Panc1 (cell line): ENCODE measurements around the gene C17orf75. TPM values are rescaled to one million over a fixed set of nuclear protein-coding genes. Genes with fewer than 3 reads are reported as not detected.

Experiments
- ATAC-seq: fragments of 200-7000 bp; cut with Tn5 transposase; 2 replicates; pipeline ENCODE4 v1.9.1; 2020; ENCODE audit warnings: mild to moderate bottlenecking, moderate library complexity
- BruUV-seq: library from RNA; stranded (reverse); fragments of 400-500 nt; replicated peaks from 2 replicates; lab custom pipeline; 2021; lab: Mats Ljungman, UMichigan
- CTCF ChIA-PET: fragments of 300-600 bp; sonication (Branson Sonifier 250); formaldehyde crosslinking; loops from one replicate; lab custom pipeline; 2022; ENCODE audit warnings: antibody characterized with exemption; lab: Charles Lee
- POLR2A ChIA-PET: fragments of 300-600 bp; sonication (Branson Sonifier 250); formaldehyde crosslinking; loops from one replicate; lab custom pipeline; 2022; ENCODE audit warnings: antibody characterized with exemption; lab: Charles Lee
- DNase-seq: peaks from one replicate; pipeline ENCODE4 v3.0.0-alpha.2; 2010; ENCODE audit warnings: low read depth, low spot score
- H3K27ac ChIP-seq: 2 replicates; pipeline ENCODE4 v1.5.1; 2011; ENCODE audit warnings: mild to moderate bottlenecking, low read length, inconsistent platforms
- H3K27me3 ChIP-seq: fragments of 200-500 bp; sonication (Bioruptor generic); 2 replicates; pipeline ENCODE4 v1.6.0; 2014; ENCODE audit warnings: low read length, inconsistent platforms; ENCODE audit not compliant: control insufficient read depth, insufficient read depth
- H3K36me3 ChIP-seq: fragments of 200-500 bp; sonication (Bioruptor generic); 2 replicates; pipeline ENCODE4 v1.5.1; 2014; ENCODE audit warnings: inconsistent platforms, mild to moderate bottlenecking, low read length, moderate library complexity; ENCODE audit not compliant: control insufficient read depth, insufficient read depth
- H3K4me1 ChIP-seq: 2 replicates; pipeline ENCODE4 v1.5.1; 2011; ENCODE audit warnings: inconsistent platforms, mild to moderate bottlenecking, low read length, moderate library complexity; ENCODE audit not compliant: control insufficient read depth, insufficient read depth
- H3K4me3 ChIP-seq, 2 experiments: 2 replicates each; pipeline ENCODE4 v1.5.1; 2011 to 2012; ENCODE audit warnings: low read depth in 2 of 2, low read length in 2 of 2, mild to moderate bottlenecking in 2 of 2, inconsistent platforms in 1 of 2, moderate library complexity in 1 of 2
- H3K9me3 ChIP-seq: fragments of 200-500 bp; sonication (Bioruptor generic); 2 replicates; pipeline ENCODE4 v1.5.1; 2014; ENCODE audit warnings: low read depth, mild to moderate bottlenecking, inconsistent platforms, low read length, moderate library complexity; ENCODE audit not compliant: control insufficient read depth, insufficient read depth
- POLR2AphosphoS5 ChIP-seq: IDR thresholded peaks from 2 replicates; pipeline ENCODE4 v1.6.1; 2012; ENCODE audit warnings: mild to moderate bottlenecking, low read depth, low read length, moderate library complexity
- SIN3A ChIP-seq: IDR thresholded peaks from 2 replicates; pipeline ENCODE4 v1.6.1; 2012; ENCODE audit warnings: low read depth, mild to moderate bottlenecking, low read length, moderate library complexity, borderline replicate concordance; ENCODE audit not compliant: insufficient read depth
- TCF7L2 ChIP-seq: IDR thresholded peaks from 2 replicates; pipeline ENCODE4 v1.6.1; 2011; ENCODE audit warnings: mild to moderate bottlenecking, low read depth, low read length, inconsistent platforms
- in situ Hi-C: cut with HindIII; loops from 2 replicates; pipeline ENCODE4 v1.10.0; 2016; ENCODE audit warnings: low sequenced_read_pairs, low pct_unique_long_range_greater_than_20kb
- intact Hi-C: fragments of 100-400 bp; cut with micrococcal nuclease; formaldehyde crosslinking; loops from one replicate; pipeline ENCODE4 v1.10.0; 2022; ENCODE audit not compliant: unreplicated experiment
- total RNA-seq: library from RNA; stranded (reverse); gene quantifications from one replicate; pipeline ENCODE4 v1.2.1, GENCODE V29; 2021; ENCODE audit not compliant: unreplicated experiment
- TF ChIP-seq, protein P1 (sequence below): fragments of 450-650 bp; IDR thresholded peaks from 2 replicates; pipeline ENCODE4 v1.5.1; 2017; ENCODE audit warnings: mild to moderate bottlenecking
- TF ChIP-seq, protein P2 (sequence below), 2 experiments: IDR thresholded peaks; 2 replicates each; pipeline ENCODE4 v1.6.1; 2011 to 2012; ENCODE audit warnings: low read depth in 2 of 2, control low read depth in 1 of 2, low read length in 1 of 2, mild to moderate bottlenecking in 1 of 2, moderate library complexity in 1 of 2; ENCODE audit not compliant: insufficient read depth in 1 of 2

The C17orf75 gene
- total RNA-seq, 1 experiment from 2014 or later = 31.6 TPM

DNA sequence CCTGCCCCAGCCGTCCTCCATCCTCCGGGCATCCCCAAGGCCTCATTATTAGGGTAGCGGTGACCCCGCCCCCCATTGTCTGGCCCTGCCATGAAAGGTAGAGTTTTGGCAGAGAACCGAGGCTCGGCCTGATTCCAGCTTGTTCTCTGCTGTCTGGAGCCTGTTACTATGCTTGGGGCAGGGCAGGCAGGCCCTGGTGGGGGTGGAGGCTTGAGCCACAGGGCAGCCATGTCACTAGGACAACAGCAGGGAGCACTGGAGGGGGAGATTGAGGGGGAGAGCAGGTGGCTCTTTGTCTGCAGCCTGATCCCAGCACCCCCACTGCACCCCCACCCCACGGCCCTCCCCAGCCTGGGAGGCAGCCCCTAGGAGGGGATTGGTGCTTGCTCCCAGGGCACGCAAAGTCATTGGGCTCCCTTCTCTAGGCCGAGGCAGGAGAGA lies 60.9 kb downstream of the C17orf75 start:
- POLR2A ChIA-PET = no interaction called here
- no peaks in the 10 kb centered on the region for H3K27me3 ChIP-seq
- H3K4me1 ChIP-seq = 0 out of 2 replicates have a peak, but pooled peaks cover 3% of the 10 kb centered on the region
- no peak for TF ChIP-seq TCF7L2
- no peak for TF ChIP-seq SIN3A
- TF ChIP-seq, protein P1, sequence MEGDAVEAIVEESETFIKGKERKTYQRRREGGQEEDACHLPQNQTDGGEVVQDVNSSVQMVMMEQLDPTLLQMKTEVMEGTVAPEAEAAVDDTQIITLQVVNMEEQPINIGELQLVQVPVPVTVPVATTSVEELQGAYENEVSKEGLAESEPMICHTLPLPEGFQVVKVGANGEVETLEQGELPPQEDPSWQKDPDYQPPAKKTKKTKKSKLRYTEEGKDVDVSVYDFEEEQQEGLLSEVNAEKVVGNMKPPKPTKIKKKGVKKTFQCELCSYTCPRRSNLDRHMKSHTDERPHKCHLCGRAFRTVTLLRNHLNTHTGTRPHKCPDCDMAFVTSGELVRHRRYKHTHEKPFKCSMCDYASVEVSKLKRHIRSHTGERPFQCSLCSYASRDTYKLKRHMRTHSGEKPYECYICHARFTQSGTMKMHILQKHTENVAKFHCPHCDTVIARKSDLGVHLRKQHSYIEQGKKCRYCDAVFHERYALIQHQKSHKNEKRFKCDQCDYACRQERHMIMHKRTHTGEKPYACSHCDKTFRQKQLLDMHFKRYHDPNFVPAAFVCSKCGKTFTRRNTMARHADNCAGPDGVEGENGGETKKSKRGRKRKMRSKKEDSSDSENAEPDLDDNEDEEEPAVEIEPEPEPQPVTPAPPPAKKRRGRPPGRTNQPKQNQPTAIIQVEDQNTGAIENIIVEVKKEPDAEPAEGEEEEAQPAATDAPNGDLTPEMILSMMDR = no peak
- no peak for TF ChIP-seq POLR2AphosphoS5
- TF ChIP-seq, protein P2, sequence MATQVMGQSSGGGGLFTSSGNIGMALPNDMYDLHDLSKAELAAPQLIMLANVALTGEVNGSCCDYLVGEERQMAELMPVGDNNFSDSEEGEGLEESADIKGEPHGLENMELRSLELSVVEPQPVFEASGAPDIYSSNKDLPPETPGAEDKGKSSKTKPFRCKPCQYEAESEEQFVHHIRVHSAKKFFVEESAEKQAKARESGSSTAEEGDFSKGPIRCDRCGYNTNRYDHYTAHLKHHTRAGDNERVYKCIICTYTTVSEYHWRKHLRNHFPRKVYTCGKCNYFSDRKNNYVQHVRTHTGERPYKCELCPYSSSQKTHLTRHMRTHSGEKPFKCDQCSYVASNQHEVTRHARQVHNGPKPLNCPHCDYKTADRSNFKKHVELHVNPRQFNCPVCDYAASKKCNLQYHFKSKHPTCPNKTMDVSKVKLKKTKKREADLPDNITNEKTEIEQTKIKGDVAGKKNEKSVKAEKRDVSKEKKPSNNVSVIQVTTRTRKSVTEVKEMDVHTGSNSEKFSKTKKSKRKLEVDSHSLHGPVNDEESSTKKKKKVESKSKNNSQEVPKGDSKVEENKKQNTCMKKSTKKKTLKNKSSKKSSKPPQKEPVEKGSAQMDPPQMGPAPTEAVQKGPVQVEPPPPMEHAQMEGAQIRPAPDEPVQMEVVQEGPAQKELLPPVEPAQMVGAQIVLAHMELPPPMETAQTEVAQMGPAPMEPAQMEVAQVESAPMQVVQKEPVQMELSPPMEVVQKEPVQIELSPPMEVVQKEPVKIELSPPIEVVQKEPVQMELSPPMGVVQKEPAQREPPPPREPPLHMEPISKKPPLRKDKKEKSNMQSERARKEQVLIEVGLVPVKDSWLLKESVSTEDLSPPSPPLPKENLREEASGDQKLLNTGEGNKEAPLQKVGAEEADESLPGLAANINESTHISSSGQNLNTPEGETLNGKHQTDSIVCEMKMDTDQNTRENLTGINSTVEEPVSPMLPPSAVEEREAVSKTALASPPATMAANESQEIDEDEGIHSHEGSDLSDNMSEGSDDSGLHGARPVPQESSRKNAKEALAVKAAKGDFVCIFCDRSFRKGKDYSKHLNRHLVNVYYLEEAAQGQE (IDR thresholded peaks at IDR 0.05; ENCODE audit: insufficient read depth in 1 of 2, low read depth in 2 of 2, low read length in 1 of 2) = no peak
- DNase-seq (no peak), ATAC-seq (no peak)
- CTCF ChIA-PET = no interaction called here
- no peaks in the 10 kb centered on the region for H3K36me3 ChIP-seq
- in situ Hi-C loops (no loop called here), intact Hi-C loops (no loop called here)
- no TSS peak for BruUV-seq
- no peaks in the 10 kb centered on the region for H3K9me3 ChIP-seq
- H3K4me3 ChIP-seq = no peak overlapping the region
- no peak overlapping the region for H3K27ac ChIP-seq

DNA sequence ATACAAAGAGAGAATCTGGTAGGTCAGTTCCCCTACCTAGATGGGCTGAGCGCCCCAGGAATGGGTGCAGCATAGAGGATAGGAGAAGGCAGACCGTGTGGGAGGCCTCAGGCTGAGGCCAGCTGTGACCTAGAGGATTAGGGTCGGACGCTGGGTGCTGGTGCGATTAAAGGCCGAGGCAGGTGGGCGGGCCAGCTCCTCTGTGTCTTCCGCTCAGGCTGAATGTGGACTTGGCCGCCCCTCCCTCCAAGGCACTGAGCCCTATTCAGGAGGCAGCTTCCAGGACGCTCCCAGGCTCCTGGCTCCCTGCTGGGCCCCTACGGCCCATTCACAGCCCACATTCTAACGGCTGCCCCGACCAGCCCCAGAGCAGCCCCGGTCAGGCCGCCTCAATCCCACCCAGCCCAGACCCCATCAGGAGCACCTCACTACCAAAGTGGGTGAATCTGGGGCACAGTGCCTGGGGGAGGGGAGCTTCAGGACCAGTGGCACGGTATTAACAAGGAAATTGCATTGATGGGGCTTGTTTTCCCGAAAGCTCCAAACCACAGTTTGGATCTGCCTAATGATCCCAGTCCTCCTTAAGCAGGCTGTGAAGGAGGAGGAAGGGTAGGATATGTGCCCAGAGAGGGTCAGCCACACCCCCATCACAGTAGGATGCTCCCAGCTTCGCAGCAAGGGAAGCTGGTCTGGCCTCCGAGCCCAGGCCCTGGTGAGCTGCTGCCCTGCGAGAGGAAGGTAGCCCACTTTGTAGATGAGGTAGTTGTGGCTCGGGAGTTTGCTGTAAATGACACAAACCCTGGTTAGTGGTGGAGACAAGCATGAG lies 61.9 kb downstream of the C17orf75 start:
- DNase-seq (no peak), ATAC-seq (no peak)
- ChIA-PET CTCF (interaction anchor here (0.6 kb wide), 1 partner anchor 458 kb away, joined by 4 read pairs; no protein-coding TSS in a partner anchor), POLR2A (no interaction called here)
- no peak overlapping the region for H3K4me3 ChIP-seq
- H3K27me3 ChIP-seq = no peaks in the 10 kb centered on the region
- intact Hi-C loops (no loop called here), in situ Hi-C loops (no loop called here)
- TF ChIP-seq TCF7L2 (no peak), SIN3A (no peak), POLR2AphosphoS5 (no peak)
- TF ChIP-seq, protein P1 = no peak
- TF ChIP-seq, protein P2 (IDR thresholded peaks at IDR 0.05; ENCODE audit: insufficient read depth in 1 of 2, low read depth in 2 of 2, low read length in 1 of 2) = no peak
- no peaks in the 10 kb centered on the region for H3K36me3 ChIP-seq
- peaks cover 10% of the 10 kb centered on the region; the same call in 1 of the 2 replicates for H3K4me1 ChIP-seq
- BruUV-seq = no TSS peak
- no peaks in the 10 kb centered on the region for H3K9me3 ChIP-seq
- no peak overlapping the region for H3K27ac ChIP-seq
